Neuron (in vitro differentiated cells): ENCODE measurements around the gene PCNX2.
"Not testable (repeated sequence)": the region's sequence is repeated elsewhere in the genome, so short reads cannot be mapped to it uniquely, and the experiment has no call there.

Source experiments
- H2AFZ ChIP-seq: one replicate; pipeline ENCODE4 v1.6.1; 2013; ENCODE audit warnings: low read depth, mild to moderate bottlenecking, inconsistent platforms, low read length, moderate library complexity
- H3K27me3 ChIP-seq: one replicate; pipeline ENCODE4 v1.6.1; 2013; ENCODE audit warnings: low read length; ENCODE audit not compliant: insufficient read depth
- H3K36me3 ChIP-seq: one replicate; pipeline ENCODE4 v1.6.1; 2013; ENCODE audit warnings: low read length; ENCODE audit not compliant: insufficient read depth
- H3K4me1 ChIP-seq: one replicate; pipeline ENCODE4 v1.6.1; 2013; ENCODE audit warnings: low read length; ENCODE audit not compliant: insufficient read depth
- H3K4me3 ChIP-seq: 2 replicates; pipeline ENCODE4 v1.5.1; 2013; ENCODE audit warnings: mild to moderate bottlenecking, low read length, moderate library complexity
- H3K9me3 ChIP-seq: one replicate; pipeline ENCODE4 v1.6.1; 2013; ENCODE audit warnings: low read length

PCNX2 gene

GRCh38 chr1:233003638-233004037 lies 291.9 kb downstream of the PCNX2 start:
- H3K27me3 ChIP-seq, H3K36me3 ChIP-seq, H2AFZ ChIP-seq, H3K4me3 ChIP-seq, H3K4me1 ChIP-seq, H3K9me3 ChIP-seq: not testable (repeated sequence)

- peaks cover under 1% of the 10 kb centered on the region for H3K9me3 ChIP-seq
- H3K36me3 ChIP-seq = peaks cover 17% of the 10 kb centered on the region
- no peaks in the 10 kb centered on the region for H3K4me1 ChIP-seq
- no peak overlapping the region for H2AFZ ChIP-seq
- H3K27me3 ChIP-seq = no peaks in the 10 kb centered on the region
- H3K4me3 ChIP-seq = no peak overlapping the region
Observed at GRCh38 chr1:232999956-233000625, 295.4 kb downstream of the PCNX2 start.

- no peaks in the 10 kb centered on the region for H3K4me1 ChIP-seq
- peaks cover 8% of the 10 kb centered on the region for H3K9me3 ChIP-seq
- H2AFZ ChIP-seq = no peak overlapping the region
- H3K4me3 ChIP-seq = no peak overlapping the region
- peaks cover 17% of the 10 kb centered on the region for H3K36me3 ChIP-seq
- no peaks in the 10 kb centered on the region for H3K27me3 ChIP-seq
Observed at GRCh38 chr1:232998646-232999045, 296.9 kb downstream of the PCNX2 start.

GRCh38 chr1:232998138-232998537 lies 297.4 kb downstream of the PCNX2 start:
- no peaks in the 10 kb centered on the region for H3K4me1 ChIP-seq
- H3K36me3 ChIP-seq = peaks cover 17% of the 10 kb centered on the region
- no peak overlapping the region for H3K4me3 ChIP-seq
- H3K27me3 ChIP-seq = no peaks in the 10 kb centered on the region
- peaks cover 9% of the 10 kb centered on the region for H3K9me3 ChIP-seq
- H2AFZ ChIP-seq = no peak overlapping the region

- H3K9me3 ChIP-seq = peaks cover 9% of the 10 kb centered on the region
- no peak overlapping the region for H3K4me3 ChIP-seq
- no peak overlapping the region for H2AFZ ChIP-seq
- H3K27me3 ChIP-seq = no peaks in the 10 kb centered on the region
- no peaks in the 10 kb centered on the region for H3K4me1 ChIP-seq
- H3K36me3 ChIP-seq = peaks cover 17% of the 10 kb centered on the region
Observed at GRCh38 chr1:232996143-232996542, 299.4 kb downstream of the PCNX2 start.

GRCh38 chr1:232995189-232995588 lies 300.3 kb downstream of the PCNX2 start:
- no peak overlapping the region for H2AFZ ChIP-seq
- H3K4me3 ChIP-seq = no peak overlapping the region
- H3K9me3 ChIP-seq = peaks cover 13% of the 10 kb centered on the region
- no peaks in the 10 kb centered on the region for H3K27me3 ChIP-seq
- H3K36me3 ChIP-seq = peaks cover 12% of the 10 kb centered on the region
- H3K4me1 ChIP-seq = no peaks in the 10 kb centered on the region

GRCh38 chr1:232993555-232993954 lies 302.0 kb downstream of the PCNX2 start:
- no peak overlapping the region for H3K4me3 ChIP-seq
- H2AFZ ChIP-seq = no peak overlapping the region
- no peaks in the 10 kb centered on the region for H3K27me3 ChIP-seq
- H3K36me3 ChIP-seq = peaks cover 7% of the 10 kb centered on the region
- H3K9me3 ChIP-seq = peaks cover 14% of the 10 kb centered on the region
- no peaks in the 10 kb centered on the region for H3K4me1 ChIP-seq

- Histone ChIP-seq H3K27me3 (no peaks in the 10 kb centered on the region), H3K4me3 (no peak overlapping the region), H3K9me3 (peaks cover 18% of the 10 kb centered on the region), H3K36me3 (no peaks in the 10 kb centered on the region), H2AFZ (no peak overlapping the region), H3K4me1 (no peaks in the 10 kb centered on the region)
Observed at GRCh38 chr1:232992227-232992626, 303.3 kb downstream of the PCNX2 start.

GRCh38 chr1:232991238-232991637 lies 304.3 kb downstream of the PCNX2 start:
- Histone ChIP-seq H2AFZ (no peak overlapping the region), H3K27me3 (no peaks in the 10 kb centered on the region), H3K36me3 (no peaks in the 10 kb centered on the region), H3K4me1 (no peaks in the 10 kb centered on the region), H3K9me3 (peaks cover 18% of the 10 kb centered on the region), H3K4me3 (no peak overlapping the region)

- Histone ChIP-seq H3K27me3 (no peaks in the 10 kb centered on the region), H2AFZ (no peak overlapping the region), H3K4me1 (no peaks in the 10 kb centered on the region), H3K4me3 (no peak overlapping the region), H3K36me3 (no peaks in the 10 kb centered on the region), H3K9me3 (peaks cover 18% of the 10 kb centered on the region)
Observed at GRCh38 chr1:232990176-232991128, 305.1 kb downstream of the PCNX2 start.

GRCh38 chr1:232988572-232989040 lies 306.9 kb downstream of the PCNX2 start:
- peaks cover 9% of the 10 kb centered on the region for H3K9me3 ChIP-seq

GRCh38 chr1:232987774-232988140 lies 307.8 kb downstream of the PCNX2 start:
- Histone ChIP-seq H3K4me1 (no peaks in the 10 kb centered on the region), H2AFZ (no peak overlapping the region), H3K36me3 (peaks cover 3% of the 10 kb centered on the region), H3K9me3 (peaks cover 9% of the 10 kb centered on the region), H3K27me3 (no peaks in the 10 kb centered on the region), H3K4me3 (no peak overlapping the region)

More at GRCh38 chr1:232988572-232989040, 306.9 kb downstream of the PCNX2 start:
- H3K27me3 ChIP-seq = no peaks in the 10 kb centered on the region
- no peak overlapping the region for H3K4me3 ChIP-seq
- no peaks in the 10 kb centered on the region for H3K4me1 ChIP-seq
- no peak overlapping the region for H2AFZ ChIP-seq
- H3K36me3 ChIP-seq = no peaks in the 10 kb centered on the region

- Histone ChIP-seq H3K4me1 (no peaks in the 10 kb centered on the region), H2AFZ (no peak overlapping the region), H3K27me3 (no peaks in the 10 kb centered on the region), H3K4me3 (no peak overlapping the region), H3K9me3 (peaks cover 9% of the 10 kb centered on the region), H3K36me3 (peaks cover 3% of the 10 kb centered on the region)
Observed at GRCh38 chr1:232987046-232987773, 308.3 kb downstream of the PCNX2 start.
